ENCODE results near the gene KY.

GRCh38 chr3:134651347-134652041 is 672 bp upstream of the KY start:
- no peak for TF ChIP-seq CTCF (conservative IDR thresholded peaks at IDR 0.05 in 1 of 2, IDR thresholded peaks at IDR 0.05 in 1 of 2; ENCODE audit: extremely low read depth in 1 of 2, insufficient read depth in 1 of 2, low read depth in 1 of 2, low read length in 2 of 2)
- no peak for TF ChIP-seq EZH2 (IDR thresholded peaks at IDR 0.05; ENCODE audit: borderline replicate concordance, low read length)
